ENCODE results near the gene C3.

DNA sequence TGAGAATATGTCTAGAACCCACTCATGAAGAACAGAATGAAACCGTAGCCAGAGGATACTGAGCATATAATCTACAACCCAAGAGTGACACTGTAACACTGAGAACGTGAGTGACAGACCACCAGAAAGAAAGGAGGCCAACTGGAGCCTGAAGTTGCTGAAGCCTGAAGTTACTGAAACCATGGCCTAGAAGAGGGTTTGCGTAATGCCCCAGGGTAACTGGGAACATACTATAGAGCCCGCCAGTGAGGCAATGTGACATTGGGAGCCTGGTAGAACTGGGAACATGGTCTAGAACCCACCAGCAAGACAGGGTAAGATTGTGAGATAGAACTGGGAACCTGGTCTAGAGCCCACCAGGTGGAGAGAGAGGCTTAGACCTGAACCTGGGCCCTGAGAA, 35.0 kb downstream of the C3 start:
- TF ChIP-seq, protein P1, sequence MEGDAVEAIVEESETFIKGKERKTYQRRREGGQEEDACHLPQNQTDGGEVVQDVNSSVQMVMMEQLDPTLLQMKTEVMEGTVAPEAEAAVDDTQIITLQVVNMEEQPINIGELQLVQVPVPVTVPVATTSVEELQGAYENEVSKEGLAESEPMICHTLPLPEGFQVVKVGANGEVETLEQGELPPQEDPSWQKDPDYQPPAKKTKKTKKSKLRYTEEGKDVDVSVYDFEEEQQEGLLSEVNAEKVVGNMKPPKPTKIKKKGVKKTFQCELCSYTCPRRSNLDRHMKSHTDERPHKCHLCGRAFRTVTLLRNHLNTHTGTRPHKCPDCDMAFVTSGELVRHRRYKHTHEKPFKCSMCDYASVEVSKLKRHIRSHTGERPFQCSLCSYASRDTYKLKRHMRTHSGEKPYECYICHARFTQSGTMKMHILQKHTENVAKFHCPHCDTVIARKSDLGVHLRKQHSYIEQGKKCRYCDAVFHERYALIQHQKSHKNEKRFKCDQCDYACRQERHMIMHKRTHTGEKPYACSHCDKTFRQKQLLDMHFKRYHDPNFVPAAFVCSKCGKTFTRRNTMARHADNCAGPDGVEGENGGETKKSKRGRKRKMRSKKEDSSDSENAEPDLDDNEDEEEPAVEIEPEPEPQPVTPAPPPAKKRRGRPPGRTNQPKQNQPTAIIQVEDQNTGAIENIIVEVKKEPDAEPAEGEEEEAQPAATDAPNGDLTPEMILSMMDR (conservative IDR thresholded peaks at IDR 0.05; ENCODE audit: low read depth in 2 of 2) = no peak
- TF ChIP-seq, protein P2, sequence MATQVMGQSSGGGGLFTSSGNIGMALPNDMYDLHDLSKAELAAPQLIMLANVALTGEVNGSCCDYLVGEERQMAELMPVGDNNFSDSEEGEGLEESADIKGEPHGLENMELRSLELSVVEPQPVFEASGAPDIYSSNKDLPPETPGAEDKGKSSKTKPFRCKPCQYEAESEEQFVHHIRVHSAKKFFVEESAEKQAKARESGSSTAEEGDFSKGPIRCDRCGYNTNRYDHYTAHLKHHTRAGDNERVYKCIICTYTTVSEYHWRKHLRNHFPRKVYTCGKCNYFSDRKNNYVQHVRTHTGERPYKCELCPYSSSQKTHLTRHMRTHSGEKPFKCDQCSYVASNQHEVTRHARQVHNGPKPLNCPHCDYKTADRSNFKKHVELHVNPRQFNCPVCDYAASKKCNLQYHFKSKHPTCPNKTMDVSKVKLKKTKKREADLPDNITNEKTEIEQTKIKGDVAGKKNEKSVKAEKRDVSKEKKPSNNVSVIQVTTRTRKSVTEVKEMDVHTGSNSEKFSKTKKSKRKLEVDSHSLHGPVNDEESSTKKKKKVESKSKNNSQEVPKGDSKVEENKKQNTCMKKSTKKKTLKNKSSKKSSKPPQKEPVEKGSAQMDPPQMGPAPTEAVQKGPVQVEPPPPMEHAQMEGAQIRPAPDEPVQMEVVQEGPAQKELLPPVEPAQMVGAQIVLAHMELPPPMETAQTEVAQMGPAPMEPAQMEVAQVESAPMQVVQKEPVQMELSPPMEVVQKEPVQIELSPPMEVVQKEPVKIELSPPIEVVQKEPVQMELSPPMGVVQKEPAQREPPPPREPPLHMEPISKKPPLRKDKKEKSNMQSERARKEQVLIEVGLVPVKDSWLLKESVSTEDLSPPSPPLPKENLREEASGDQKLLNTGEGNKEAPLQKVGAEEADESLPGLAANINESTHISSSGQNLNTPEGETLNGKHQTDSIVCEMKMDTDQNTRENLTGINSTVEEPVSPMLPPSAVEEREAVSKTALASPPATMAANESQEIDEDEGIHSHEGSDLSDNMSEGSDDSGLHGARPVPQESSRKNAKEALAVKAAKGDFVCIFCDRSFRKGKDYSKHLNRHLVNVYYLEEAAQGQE (IDR thresholded peaks at IDR 0.05; ENCODE audit: unreplicated experiment) = no peak
- no peak for TF ChIP-seq EZH2phosphoT487 (IDR thresholded peaks at IDR 0.05; ENCODE audit: unreplicated experiment)

Data from GM23338 (cell line).